ENCODE measurements around the gene SMAD7. TPM values are rescaled to one million over a fixed set of nuclear protein-coding genes. Genes with fewer than 3 reads are reported as not detected.

SMAD7 gene
- total RNA-seq, 2 donors from 2014 or later, result 13.4 to 14.6 TPM

- ATAC-seq (no peak), DNase-seq (ENCODE audit: low spot score in 2 of 2) (no peak)
- peaks cover 10 to 30% of the 10 kb centered on the region in 2 donors for H3K9me3 Mint-ChIP-seq
- no peak overlapping the region for H3K27ac Mint-ChIP-seq
- peaks cover 7 to 10% of the 10 kb centered on the region in 2 donors for H3K36me3 Mint-ChIP-seq
These were observed 48.5 kb downstream of the SMAD7 start for GRCh38 chr18:48902023-48902855.

GRCh38 chr18:48901145-48902022, 49.4 kb downstream of the SMAD7 start:
- peaks cover 10 to 30% of the 10 kb centered on the region in 2 donors for H3K9me3 Mint-ChIP-seq
- ATAC-seq (no peak), DNase-seq (ENCODE audit: low spot score in 2 of 2) (no peak)
- peaks cover 7 to 10% of the 10 kb centered on the region in 2 donors for H3K36me3 Mint-ChIP-seq
- H3K27ac Mint-ChIP-seq, result no peak overlapping the region

GRCh38 chr18:48900469-48900868, 50.3 kb downstream of the SMAD7 start:
- H3K27ac Mint-ChIP-seq, result no peak overlapping the region
- no peak for ATAC-seq

GRCh38 chr18:48899558-48900174, 51.1 kb downstream of the SMAD7 start:
- peaks cover 10 to 24% of the 10 kb centered on the region in 2 donors for H3K9me3 Mint-ChIP-seq
- peaks cover 7 to 8% of the 10 kb centered on the region in 2 donors for H3K36me3 Mint-ChIP-seq
- H3K27ac Mint-ChIP-seq, result no peak overlapping the region
- no peak for DNase-seq (ENCODE audit: low spot score in 2 of 2)
- ATAC-seq, result no peak

More at GRCh38 chr18:48900469-48900868, 50.3 kb downstream of the SMAD7 start:
- peaks cover 10 to 30% of the 10 kb centered on the region in 2 donors for H3K9me3 Mint-ChIP-seq
- peaks cover 7 to 10% of the 10 kb centered on the region in 2 donors for H3K36me3 Mint-ChIP-seq
- no peak for DNase-seq (ENCODE audit: low spot score in 2 of 2)

- H3K36me3 Mint-ChIP-seq, result no peaks in the 10 kb centered on the region
- no peak overlapping the region for H3K27ac Mint-ChIP-seq
- no peak for DNase-seq (ENCODE audit: low spot score in 2 of 2)
- H3K9me3 Mint-ChIP-seq, result peaks cover 4 to 17% of the 10 kb centered on the region in 2 donors
- ATAC-seq, result no peak
These were observed 52.2 kb downstream of the SMAD7 start for GRCh38 chr18:48898521-48898920.

- peak overlapping the region; percentile 38 to 62 for H3K27ac Mint-ChIP-seq
- H3K9me3 Mint-ChIP-seq, result peaks cover 4 to 17% of the 10 kb centered on the region in 2 donors
- ATAC-seq (no peak), DNase-seq (ENCODE audit: low spot score in 2 of 2) (no peak)
- no peaks in the 10 kb centered on the region for H3K36me3 Mint-ChIP-seq
These were observed 53.2 kb downstream of the SMAD7 start for GRCh38 chr18:48897531-48897930.

GRCh38 chr18:48896875-48897511, 53.8 kb downstream of the SMAD7 start:
- H3K36me3 Mint-ChIP-seq, result no peaks in the 10 kb centered on the region
- peak; percentile 22 to 87 for ATAC-seq
- no peak for DNase-seq (ENCODE audit: low spot score in 2 of 2)
- peaks cover 4 to 17% of the 10 kb centered on the region in 2 donors for H3K9me3 Mint-ChIP-seq
- H3K27ac Mint-ChIP-seq, result peak overlapping the region; percentile 39 to 62

- H3K27ac Mint-ChIP-seq, result peak overlapping the region in 1 of 2 donors; percentile 65
- peaks cover 4 to 17% of the 10 kb centered on the region in 2 donors for H3K9me3 Mint-ChIP-seq
- no peaks in the 10 kb centered on the region for H3K36me3 Mint-ChIP-seq
- DNase-seq (ENCODE audit: low spot score in 2 of 2), result no peak
- no peak for ATAC-seq
These were observed 54.4 kb downstream of the SMAD7 start for GRCh38 chr18:48896326-48896874.

GRCh38 chr18:48894799-48895346, 55.9 kb downstream of the SMAD7 start:
- ATAC-seq (no peak), DNase-seq (ENCODE audit: low spot score in 2 of 2) (no peak)
- H3K27ac Mint-ChIP-seq, result no peak overlapping the region
- peaks cover 0 to 11% of the 10 kb centered on the region in 2 donors for H3K9me3 Mint-ChIP-seq
- H3K36me3 Mint-ChIP-seq, result no peaks in the 10 kb centered on the region

GRCh38 chr18:48893608-48894600, 56.9 kb downstream of the SMAD7 start:
- H3K36me3 Mint-ChIP-seq, result no peaks in the 10 kb centered on the region
- H3K9me3 Mint-ChIP-seq, result peaks cover 0 to 5% of the 10 kb centered on the region in 2 donors
- no peak for ATAC-seq
- H3K27ac Mint-ChIP-seq, result no peak overlapping the region
- no peak for DNase-seq (ENCODE audit: low spot score in 2 of 2)

- Mint-ChIP-seq H3K9me3 (no peaks in the 10 kb centered on the region), H3K36me3 (no peaks in the 10 kb centered on the region), H3K27ac (no peak overlapping the region)
- ATAC-seq, result no peak
- DNase-seq (ENCODE audit: low spot score in 2 of 2), result no peak
These were observed 57.6 kb downstream of the SMAD7 start for GRCh38 chr18:48893061-48893607.

GRCh38 chr18:48892146-48892855, 58.5 kb downstream of the SMAD7 start:
- H3K9me3 Mint-ChIP-seq, result no peaks in the 10 kb centered on the region
- ATAC-seq (no peak), DNase-seq (ENCODE audit: low spot score in 2 of 2) (no peak)
- H3K27ac Mint-ChIP-seq, result no peak overlapping the region
- no peaks in the 10 kb centered on the region for H3K36me3 Mint-ChIP-seq

- no peaks in the 10 kb centered on the region for H3K36me3 Mint-ChIP-seq
- no peak overlapping the region for H3K27ac Mint-ChIP-seq
- DNase-seq (ENCODE audit: low spot score in 2 of 2) (no peak), ATAC-seq (no peak)
- H3K9me3 Mint-ChIP-seq, result no peaks in the 10 kb centered on the region
These were observed 59.0 kb downstream of the SMAD7 start for GRCh38 chr18:48891721-48892120.

All from activated naive CD4-positive, alpha-beta T cell treated with anti-CD3 and anti-CD28 coated beads, Interleukin-2, amount 50 U/mL, for 72 hours (primary cell).